GM20000 (cell line): ENCODE measurements around the gene MSH3.

ENCODE experiments used
- DNase-seq: peaks from one replicate; pipeline ENCODE4 v3.0.0; 2012; ENCODE audit warnings: low spot score
- CTCF ChIP-seq: IDR thresholded peaks from 2 replicates; pipeline ENCODE4 v1.5.1; 2012; ENCODE audit warnings: mild to moderate bottlenecking, control low read depth; ENCODE audit errors: extremely low read depth, missing control alignments

Gene MSH3

GRCh38 chr5:80704221-80704620 is 49.8 kb downstream of the MSH3 start:
- no peak for DNase-seq
- no peak for TF ChIP-seq CTCF

GRCh38 chr5:80705216-80705769 is 50.8 kb downstream of the MSH3 start:
- no peak for TF ChIP-seq CTCF

GRCh38 chr5:80705801-80706200 is 51.3 kb downstream of the MSH3 start:
- no peak for DNase-seq
- TF ChIP-seq CTCF = no peak

More at GRCh38 chr5:80705216-80705769, 50.8 kb downstream of the MSH3 start:
- no peak for DNase-seq

- no peak for TF ChIP-seq CTCF
Observed at GRCh38 chr5:80706835-80707447, 52.5 kb downstream of the MSH3 start.

GRCh38 chr5:80707645-80708044 is 53.2 kb downstream of the MSH3 start:
- DNase-seq = no peak
- TF ChIP-seq CTCF = no peak

More at GRCh38 chr5:80706835-80707447, 52.5 kb downstream of the MSH3 start:
- DNase-seq = no peak

- TF ChIP-seq CTCF = no peak
- no peak for DNase-seq
Observed at GRCh38 chr5:80711216-80711615, 56.8 kb downstream of the MSH3 start.

GRCh38 chr5:80711938-80712337 is 57.5 kb downstream of the MSH3 start:
- peak; percentile 15 for DNase-seq
- peak; percentile 41 for TF ChIP-seq CTCF
